Right ventricle myocardium inferior (tissue), 1 donor: Measurements from ENCODE around the gene CBY2. TPM values are rescaled to one million over a fixed set of nuclear protein-coding genes. Genes with fewer than 3 reads are reported as not detected.
"Not testable (repeated sequence)": the region's sequence is repeated elsewhere in the genome, so short reads cannot be mapped to it uniquely, and the experiment has no call there.

Experiments
- ATAC-seq: fragments of 200-7000 bp; cut with Tn5 transposase; one replicate; pipeline ENCODE4 v1.9.1; 2020; ENCODE audit warnings: mild to moderate bottlenecking, moderate library complexity
- DNase-seq: peaks from one replicate; pipeline ENCODE4 v3.0.0; 2021; ENCODE audit errors: missing footprints
- intact Hi-C: fragments of 100-400 bp; cut with DNase I; formaldehyde crosslinking; loops from one replicate; pipeline ENCODE4 v1.11.0; 2022
- total RNA-seq: library from RNA; stranded (reverse); fragmentation: NEBNext Ultra II Directional; extraction: Animal tissue kit (Norgen Biotek cat#: 25700); gene quantifications from one replicate; pipeline ENCODE4 v1.2.1, GENCODE V29; 2021
- donor health status: DM: no; HTN: yes; CAD: no; lungs with severe emphysema.

Gene CBY2
- total RNA-seq, 1 donor from 2014 or later, result not detected

- ATAC-seq, result no peak
- intact Hi-C loops, result no loop called here
- no peak for DNase-seq
Observed at GRCh38 chr13:45728759-45729158, 26.6 kb downstream of the CBY2 start.

DNA sequence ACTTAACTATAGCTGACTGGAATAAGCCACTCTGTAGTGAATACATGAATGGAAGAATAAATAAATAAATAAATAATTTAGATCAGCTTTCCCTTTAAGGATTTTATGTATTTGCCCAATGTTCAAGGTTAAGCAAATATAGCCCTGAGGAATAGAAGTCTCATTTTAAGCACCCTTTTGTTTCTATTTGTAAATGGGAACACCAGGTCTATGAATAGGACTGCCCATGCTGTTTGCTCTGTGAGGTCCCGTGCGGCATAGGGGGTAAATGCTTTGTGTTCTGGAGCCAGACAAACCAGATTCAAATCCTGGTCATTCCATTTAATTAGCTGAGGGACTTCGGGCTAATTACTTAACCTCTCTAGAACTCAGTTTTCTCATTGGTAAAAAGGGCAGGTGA is 29.3 kb downstream of the CBY2 start:
- ATAC-seq (no peak), DNase-seq (no peak)
- intact Hi-C loops, result no loop called here

DNA sequence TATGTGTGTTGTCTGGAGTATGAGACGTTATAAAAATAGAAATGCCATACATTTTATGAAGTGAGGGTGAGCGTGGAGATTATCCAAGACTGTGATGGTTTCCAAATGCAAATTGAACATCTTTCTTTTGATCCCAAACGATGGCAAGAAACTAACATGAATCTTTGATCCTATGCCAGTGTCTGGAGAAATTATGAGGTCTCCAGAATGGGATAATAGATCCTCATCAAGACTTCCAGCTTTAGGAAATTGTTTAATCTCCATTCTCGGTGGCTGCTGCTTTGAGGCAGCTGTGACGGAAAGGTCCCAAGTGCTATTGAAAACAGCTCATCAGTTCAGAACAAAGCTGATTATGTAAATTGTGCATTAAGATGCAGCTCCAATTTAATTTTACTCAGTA is 30.8 kb downstream of the CBY2 start:
- ATAC-seq (no peak), DNase-seq (no peak)
- intact Hi-C loops, result no loop called here

DNA sequence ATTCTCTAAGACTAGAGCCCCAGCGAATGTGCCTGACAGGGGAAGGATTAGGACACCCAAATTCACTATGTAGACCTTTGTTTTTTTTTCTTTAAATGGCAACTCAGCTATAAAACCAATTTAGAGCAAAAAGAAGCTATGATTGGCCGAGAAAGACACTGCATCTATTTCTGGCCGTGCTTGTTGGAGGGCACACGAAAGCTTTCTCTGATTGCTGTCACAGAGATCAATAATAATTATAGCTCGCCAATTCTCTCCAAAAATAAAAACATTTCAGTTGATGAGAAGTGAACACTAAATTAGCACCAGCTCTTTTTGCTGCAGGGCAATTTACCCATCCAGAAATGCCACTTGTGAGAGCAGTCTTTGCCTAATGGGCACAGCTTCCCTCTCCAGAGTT is 31.2 kb downstream of the CBY2 start:
- no peak for DNase-seq
- ATAC-seq, result no peak
- intact Hi-C loops, result no loop called here

DNA sequence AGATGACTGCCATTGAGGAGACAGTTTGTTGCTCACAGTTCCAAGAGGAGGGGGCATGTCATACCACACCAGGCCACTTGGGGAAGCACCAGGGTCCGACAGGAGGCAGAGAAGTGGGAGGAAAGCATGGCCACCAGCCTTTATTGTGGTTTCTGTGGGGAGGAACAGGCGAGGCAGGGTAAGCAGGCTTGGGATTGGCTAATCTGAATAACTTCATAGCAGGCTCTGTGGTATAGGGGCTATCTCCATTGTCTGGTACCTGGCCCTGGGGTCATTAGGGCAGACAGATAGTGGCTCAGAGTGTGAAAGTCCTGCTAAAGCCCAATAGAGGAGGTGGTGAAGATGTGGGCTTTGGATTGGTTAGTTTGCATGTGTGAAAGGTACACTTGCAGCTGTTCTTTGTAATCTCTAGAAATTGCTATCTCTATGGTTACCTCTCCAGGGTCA is 35.5 kb downstream of the CBY2 start:
- no peak for DNase-seq
- no peak for ATAC-seq
- intact Hi-C loops, result no loop called here

- ATAC-seq, result no peak
- intact Hi-C loops, result no loop called here
- no peak for DNase-seq
Observed at GRCh38 chr13:45742985-45743384, 40.9 kb downstream of the CBY2 start.

GRCh38 chr13:45744979-45745378 is 42.9 kb downstream of the CBY2 start:
- DNase-seq (no peak), ATAC-seq (no peak)
- intact Hi-C loops, result no loop called here

DNA sequence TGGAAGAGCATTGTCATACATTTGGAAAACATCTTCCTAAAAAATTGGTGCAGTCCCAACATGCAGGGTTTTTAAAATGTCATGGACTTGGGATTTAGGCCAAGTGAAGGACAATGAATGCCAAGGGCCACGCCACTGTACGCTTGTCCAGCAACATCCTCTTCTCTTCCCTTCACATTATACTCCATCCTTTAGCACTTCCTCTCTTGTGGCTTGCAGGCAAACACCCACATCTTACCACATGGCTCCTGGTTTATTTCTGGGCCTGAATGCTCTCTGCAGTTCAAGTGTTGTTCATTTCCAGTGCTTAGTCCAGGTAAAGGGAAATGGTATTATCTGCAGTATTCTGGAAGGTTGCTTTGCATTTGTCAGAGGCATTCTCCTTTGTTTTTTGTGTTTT is 45.0 kb downstream of the CBY2 start:
- intact Hi-C loops, result no loop called here
- ATAC-seq (no peak), DNase-seq (no peak)

DNA sequence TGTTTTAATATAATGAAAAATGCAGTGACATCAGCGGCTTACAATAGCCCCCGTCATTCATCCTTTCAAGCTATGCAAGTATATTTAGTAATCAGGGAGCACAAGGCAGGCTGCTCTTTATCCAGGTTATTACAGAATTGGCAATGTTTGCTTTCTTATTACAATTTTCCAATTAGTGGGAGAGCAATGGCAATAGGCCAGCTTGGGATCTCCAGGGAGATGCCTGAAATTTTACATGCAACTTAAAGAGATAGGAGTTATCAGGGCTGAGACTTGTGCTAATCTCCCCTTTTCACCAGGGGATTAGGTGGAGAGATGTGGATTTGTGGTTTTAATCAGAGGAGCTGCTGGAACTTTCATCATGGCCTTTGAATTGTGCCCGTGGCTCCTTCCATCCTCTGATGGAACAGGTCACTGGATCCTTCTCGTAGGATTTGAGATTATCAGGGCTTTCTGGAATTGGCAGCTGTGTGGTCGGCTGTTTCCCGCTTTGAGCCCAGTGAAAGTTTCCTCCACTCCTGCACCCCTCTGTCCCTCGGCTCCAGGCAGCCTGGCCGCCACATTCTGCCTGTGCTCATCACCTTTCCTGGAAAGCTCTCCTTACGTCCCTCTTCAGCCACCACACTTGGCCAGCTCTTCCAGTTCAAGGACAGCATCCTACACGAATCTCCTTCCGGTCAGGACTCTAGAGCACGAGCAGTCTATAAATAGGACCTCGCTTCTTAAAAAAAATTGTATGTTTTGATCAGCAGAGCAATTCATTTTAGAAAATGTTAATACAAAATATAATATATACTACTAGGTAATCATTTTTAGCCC is 47.0 kb downstream of the CBY2 start:
- no peak for DNase-seq
- intact Hi-C loops, result no loop called here
- no peak for ATAC-seq

GRCh38 chr13:45750566-45750965 is 48.4 kb downstream of the CBY2 start:
- DNase-seq, result no peak
- intact Hi-C loops, result no loop called here
- ATAC-seq, result no peak

GRCh38 chr13:45751885-45752284 is 49.8 kb downstream of the CBY2 start:
- intact Hi-C loops, result no loop called here
- DNase-seq (no peak), ATAC-seq (no peak)

GRCh38 chr13:45752510-45752909 is 50.4 kb downstream of the CBY2 start:
- ATAC-seq (no peak), DNase-seq (no peak)
- intact Hi-C loops, result no loop called here

DNA sequence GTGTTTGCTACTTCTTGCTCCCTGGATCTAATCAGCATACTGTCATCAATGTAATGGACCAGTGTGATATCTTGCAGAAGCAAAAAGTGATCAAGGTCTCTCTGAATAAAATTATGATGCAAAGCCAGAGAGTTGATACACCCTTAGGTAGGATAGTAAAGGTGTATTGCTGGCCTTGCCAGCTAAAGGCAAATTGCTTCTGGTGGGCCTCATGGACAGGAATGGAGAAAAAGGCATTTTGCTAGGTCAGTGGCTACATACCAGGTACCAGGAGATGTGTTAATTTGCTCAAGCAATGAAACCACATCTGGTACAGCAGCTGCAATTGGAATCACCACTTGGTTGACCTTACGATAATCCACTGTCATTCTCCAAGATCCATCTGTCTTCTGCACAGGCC is 54.4 kb downstream of the CBY2 start:
- DNase-seq, ATAC-seq, intact Hi-C loops: not testable (repeated sequence)

- intact Hi-C loops, ATAC-seq: not testable (repeated sequence)
Observed at GRCh38 chr13:45757589-45757988, 55.5 kb downstream of the CBY2 start.

DNA sequence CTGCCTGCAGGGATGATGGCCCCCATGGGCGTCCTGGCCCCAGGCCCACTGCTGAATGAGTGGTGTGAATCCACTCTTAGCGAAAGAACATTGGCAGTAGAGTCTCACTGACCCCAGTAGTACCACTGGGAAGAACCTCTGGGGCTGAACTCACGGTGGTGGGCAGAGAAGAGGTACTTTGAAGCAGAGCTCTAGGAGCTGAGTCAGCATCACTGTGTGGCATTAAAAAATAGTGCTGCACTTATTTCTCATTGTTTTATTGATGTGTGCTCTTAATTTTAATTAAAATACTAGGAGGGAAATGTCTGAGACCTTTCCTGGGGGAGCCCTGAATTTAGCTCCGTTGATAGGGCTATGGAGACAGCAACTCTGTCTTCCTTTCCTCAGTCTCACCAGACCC is 61.3 kb downstream of the CBY2 start:
- intact Hi-C loops, result no loop called here
- DNase-seq, result no peak
- ATAC-seq, result no peak

More at GRCh38 chr13:45757589-45757988, 55.5 kb downstream of the CBY2 start:
- not testable (repeated sequence) for DNase-seq

Other genes starting within 250 kb of the CBY2 start
- gene COG3, start 237.4 kb upstream of the CBY2 start, total RNA-seq, result 12.3 TPM
- gene ERICH6B, start 86.6 kb upstream of the CBY2 start, total RNA-seq, result not detected
- gene SIAH3, start 149.4 kb downstream of the CBY2 start, total RNA-seq, result 0.05 TPM